ENCODE results near the gene FAM110D. TPM values are rescaled to one million over a fixed set of nuclear protein-coding genes. Genes with fewer than 3 reads are reported as not detected.

FAM110D gene
- total RNA-seq, 1 donor from 2014 or later: not detected

GRCh38 chr1:26175346-26175745, 16.5 kb downstream of the FAM110D start:
- H3K9me3 Mint-ChIP-seq: no peaks in the 10 kb centered on the region

GRCh38 chr1:26177182-26177684, 18.4 kb downstream of the FAM110D start, which contains the start of gene CNKSR1:
Gene CNKSR1, plus strand, starts transcription at chr1:26177491. Its CDS starts 57 bp downstream, at chr1:26177548.
- H3K4me1 Mint-ChIP-seq (ENCODE audit: low read depth): no peaks in the 10 kb centered on the region
- H3K27me3 Mint-ChIP-seq (ENCODE audit: insufficient read depth): peaks cover 4% of the 10 kb centered on the region
- peak within 1 kb of the TSS; percentile 42 for H3K4me3 Mint-ChIP-seq
- intact Hi-C loops (cut with micrococcal nuclease): no loop called here
- H3K27ac Mint-ChIP-seq: no peak within 1 kb of the TSS
- no peak for DNase-seq (ENCODE audit: low spot score)
- H3K36me3 Mint-ChIP-seq (ENCODE audit: low read depth): peaks cover 2% of the 10 kb centered on the region
- H3K9me3 Mint-ChIP-seq: no peaks in the 10 kb centered on the region

More at GRCh38 chr1:26175346-26175745, 16.5 kb downstream of the FAM110D start:
- no peak for DNase-seq (ENCODE audit: low spot score)
- no peaks in the 10 kb centered on the region for H3K27me3 Mint-ChIP-seq (ENCODE audit: insufficient read depth)
- no peak overlapping the region for H3K4me3 Mint-ChIP-seq
- H3K36me3 Mint-ChIP-seq (ENCODE audit: low read depth): peaks cover 6% of the 10 kb centered on the region
- intact Hi-C loops (cut with micrococcal nuclease): no loop called here
- H3K27ac Mint-ChIP-seq: no peak overlapping the region
- peaks cover 9% of the 10 kb centered on the region for H3K4me1 Mint-ChIP-seq (ENCODE audit: low read depth)

DNA sequence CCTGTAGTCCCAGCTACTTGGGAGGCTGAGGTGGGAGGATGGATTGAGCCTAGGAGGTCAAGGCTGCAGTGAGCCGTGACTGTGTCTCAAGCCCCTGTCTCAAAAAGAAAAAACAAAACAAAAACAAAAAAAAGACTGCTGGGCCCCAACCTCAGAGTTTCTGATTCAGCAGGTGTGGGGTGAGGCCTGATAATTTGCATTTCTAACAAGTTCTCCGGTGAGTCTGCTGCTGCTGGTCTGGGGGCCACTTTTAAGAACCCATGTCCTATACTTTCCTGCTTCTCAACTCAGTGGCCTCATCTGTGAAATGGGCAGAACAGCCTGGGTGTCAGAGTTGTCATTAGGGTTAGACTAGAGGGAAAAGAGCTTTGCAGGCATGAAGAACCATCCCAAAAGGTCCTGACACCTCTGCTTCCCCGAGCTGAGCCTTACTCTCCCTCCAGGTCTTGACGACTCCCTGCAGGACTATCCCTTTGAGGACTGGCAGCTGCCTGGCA, 21.2 kb downstream of the FAM110D start:
- intact Hi-C loops (cut with micrococcal nuclease): no loop called here
- Mint-ChIP-seq H3K4me1 (ENCODE audit: low read depth) (no peaks in the 10 kb centered on the region), H3K27ac (no peak overlapping the region), H3K36me3 (ENCODE audit: low read depth) (no peaks in the 10 kb centered on the region), H3K4me3 (no peak overlapping the region), H3K9me3 (no peaks in the 10 kb centered on the region), H3K27me3 (ENCODE audit: insufficient read depth) (peaks cover 4% of the 10 kb centered on the region)
- no peak for DNase-seq (ENCODE audit: low spot score)

DNA sequence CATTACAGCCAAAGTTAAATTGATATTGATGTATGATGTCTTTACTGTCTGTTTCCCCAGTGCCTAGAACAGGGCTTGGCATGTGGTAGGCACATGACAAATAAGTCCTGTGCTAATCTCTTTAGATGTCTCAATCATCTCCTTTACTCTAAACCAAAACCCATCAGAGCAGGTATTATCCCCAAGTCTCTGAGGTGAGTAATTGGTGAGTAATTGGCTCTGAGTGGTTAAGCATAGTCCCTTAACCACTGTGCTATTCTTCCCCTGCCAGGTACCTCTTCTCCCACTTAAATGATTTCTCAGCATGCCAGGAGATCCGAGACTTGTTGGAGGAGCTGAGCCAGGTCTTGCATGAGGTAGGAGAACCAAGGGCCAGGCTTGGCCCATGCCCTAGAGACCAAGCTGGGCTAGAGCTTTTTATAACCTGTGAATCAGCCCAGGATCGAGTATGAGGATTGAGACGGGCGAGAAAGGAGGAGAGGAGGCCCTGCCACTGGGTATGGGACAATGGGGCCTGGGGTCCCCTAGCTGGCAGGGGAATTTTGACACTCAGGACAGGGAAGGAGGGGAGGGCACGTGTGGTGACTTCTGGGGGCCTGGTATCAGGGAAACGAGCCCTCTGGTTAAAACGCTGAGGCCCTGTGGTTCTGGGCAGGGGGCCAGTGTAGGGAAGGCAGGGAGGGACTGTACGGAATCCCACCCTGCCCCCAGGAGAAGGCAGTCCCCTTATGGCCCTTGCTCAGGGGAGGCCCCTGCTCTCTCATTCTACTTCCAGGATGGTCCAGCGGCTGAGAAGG, 22.9 kb downstream of the FAM110D start:
- intact Hi-C loops (cut with micrococcal nuclease): no loop called here
- peaks cover 4% of the 10 kb centered on the region for H3K27me3 Mint-ChIP-seq (ENCODE audit: insufficient read depth)
- no peaks in the 10 kb centered on the region for H3K4me1 Mint-ChIP-seq (ENCODE audit: low read depth)
- H3K27ac Mint-ChIP-seq: no peak overlapping the region
- H3K9me3 Mint-ChIP-seq: no peaks in the 10 kb centered on the region
- no peak for DNase-seq (ENCODE audit: low spot score)
- H3K4me3 Mint-ChIP-seq: no peak overlapping the region
- no peaks in the 10 kb centered on the region for H3K36me3 Mint-ChIP-seq (ENCODE audit: low read depth)

- Mint-ChIP-seq H3K9me3 (no peaks in the 10 kb centered on the region), H3K4me3 (no peak overlapping the region), H3K36me3 (ENCODE audit: low read depth) (no peaks in the 10 kb centered on the region), H3K27me3 (ENCODE audit: insufficient read depth) (peaks cover 4% of the 10 kb centered on the region), H3K27ac (no peak overlapping the region), H3K4me1 (ENCODE audit: low read depth) (no peaks in the 10 kb centered on the region)
- no peak for DNase-seq (ENCODE audit: low spot score)
- intact Hi-C loops (cut with micrococcal nuclease): no loop called here
Measured at GRCh38 chr1:26182383-26182696, 23.5 kb downstream of the FAM110D start.

- Mint-ChIP-seq H3K27me3 (ENCODE audit: insufficient read depth) (peaks cover 4% of the 10 kb centered on the region), H3K36me3 (ENCODE audit: low read depth) (no peaks in the 10 kb centered on the region), H3K27ac (no peak overlapping the region), H3K4me3 (no peak overlapping the region), H3K9me3 (no peaks in the 10 kb centered on the region), H3K4me1 (ENCODE audit: low read depth) (no peaks in the 10 kb centered on the region)
- DNase-seq (ENCODE audit: low spot score): no peak
- intact Hi-C loops (cut with micrococcal nuclease): no loop called here
Measured at GRCh38 chr1:26184086-26184485, 25.2 kb downstream of the FAM110D start.

GRCh38 chr1:26184883-26185282, 26.0 kb downstream of the FAM110D start:
- Mint-ChIP-seq H3K4me3 (no peak overlapping the region), H3K27me3 (ENCODE audit: insufficient read depth) (peaks cover 7% of the 10 kb centered on the region), H3K36me3 (ENCODE audit: low read depth) (no peaks in the 10 kb centered on the region), H3K4me1 (ENCODE audit: low read depth) (no peaks in the 10 kb centered on the region), H3K9me3 (no peaks in the 10 kb centered on the region), H3K27ac (no peak overlapping the region)
- intact Hi-C loops (cut with micrococcal nuclease): no loop called here
- DNase-seq (ENCODE audit: low spot score): no peak

DNA sequence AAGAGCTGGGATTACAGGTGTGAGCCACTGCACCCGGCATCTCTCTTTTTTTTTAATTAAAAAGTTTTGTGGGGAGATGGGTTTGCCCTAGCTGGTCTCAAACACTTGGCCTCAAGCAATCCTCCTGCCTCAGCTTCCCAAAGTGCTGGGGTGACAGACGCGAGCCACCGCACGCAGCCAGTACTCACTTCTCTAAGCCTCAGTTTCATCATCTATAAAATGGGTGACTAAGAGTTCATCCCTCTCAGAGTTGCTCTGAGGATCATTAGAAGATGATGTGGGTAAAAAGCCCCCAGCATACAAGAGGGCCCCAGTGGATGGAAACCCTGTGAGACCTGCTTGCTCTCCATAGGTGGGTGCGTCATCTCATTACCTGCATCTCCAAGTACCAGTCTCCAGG, 29.0 kb downstream of the FAM110D start:
- Mint-ChIP-seq H3K36me3 (ENCODE audit: low read depth) (peaks cover 2% of the 10 kb centered on the region), H3K4me3 (no peak overlapping the region), H3K27me3 (ENCODE audit: insufficient read depth) (peaks cover 5% of the 10 kb centered on the region), H3K4me1 (ENCODE audit: low read depth) (peaks cover 14% of the 10 kb centered on the region), H3K27ac (no peak overlapping the region), H3K9me3 (no peaks in the 10 kb centered on the region)
- no peak for DNase-seq (ENCODE audit: low spot score)
- intact Hi-C loops (cut with micrococcal nuclease): no loop called here

DNA sequence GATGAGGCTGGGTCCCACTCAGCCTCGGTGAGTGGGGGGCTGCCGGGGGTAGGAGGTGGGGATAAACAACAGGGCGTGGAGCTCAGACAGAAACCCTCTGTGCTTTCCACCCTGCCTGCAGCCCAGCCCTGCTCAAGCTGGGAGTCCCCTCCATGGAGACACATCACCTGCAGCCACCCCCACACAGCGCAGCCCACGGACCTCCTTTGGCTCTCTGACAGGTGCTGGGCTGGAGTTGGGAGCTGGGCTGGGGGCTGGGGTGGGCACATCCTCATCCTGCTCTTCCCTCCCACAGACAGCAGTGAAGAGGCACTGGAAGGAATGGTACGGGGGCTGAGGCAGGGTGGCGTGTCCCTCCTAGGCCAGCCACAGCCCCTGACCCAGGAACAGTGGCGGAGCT, 29.6 kb downstream of the FAM110D start:
- Mint-ChIP-seq H3K4me3 (no peak overlapping the region), H3K36me3 (ENCODE audit: low read depth) (peaks cover 2% of the 10 kb centered on the region), H3K9me3 (no peaks in the 10 kb centered on the region), H3K27me3 (ENCODE audit: insufficient read depth) (peaks cover 5% of the 10 kb centered on the region), H3K27ac (no peak overlapping the region), H3K4me1 (ENCODE audit: low read depth) (peaks cover 20% of the 10 kb centered on the region)
- intact Hi-C loops (cut with micrococcal nuclease): no loop called here
- no peak for DNase-seq (ENCODE audit: low spot score)

GRCh38 chr1:26189331-26189730, 30.5 kb downstream of the FAM110D start:
- no peak for DNase-seq (ENCODE audit: low spot score)
- intact Hi-C loops (cut with micrococcal nuclease): no loop called here
- Mint-ChIP-seq H3K27me3 (ENCODE audit: insufficient read depth) (peaks cover 10% of the 10 kb centered on the region), H3K27ac (no peak overlapping the region), H3K4me3 (no peak overlapping the region), H3K4me1 (ENCODE audit: low read depth) (peaks cover 26% of the 10 kb centered on the region), H3K9me3 (no peaks in the 10 kb centered on the region), H3K36me3 (ENCODE audit: low read depth) (peaks cover 2% of the 10 kb centered on the region)

DNA sequence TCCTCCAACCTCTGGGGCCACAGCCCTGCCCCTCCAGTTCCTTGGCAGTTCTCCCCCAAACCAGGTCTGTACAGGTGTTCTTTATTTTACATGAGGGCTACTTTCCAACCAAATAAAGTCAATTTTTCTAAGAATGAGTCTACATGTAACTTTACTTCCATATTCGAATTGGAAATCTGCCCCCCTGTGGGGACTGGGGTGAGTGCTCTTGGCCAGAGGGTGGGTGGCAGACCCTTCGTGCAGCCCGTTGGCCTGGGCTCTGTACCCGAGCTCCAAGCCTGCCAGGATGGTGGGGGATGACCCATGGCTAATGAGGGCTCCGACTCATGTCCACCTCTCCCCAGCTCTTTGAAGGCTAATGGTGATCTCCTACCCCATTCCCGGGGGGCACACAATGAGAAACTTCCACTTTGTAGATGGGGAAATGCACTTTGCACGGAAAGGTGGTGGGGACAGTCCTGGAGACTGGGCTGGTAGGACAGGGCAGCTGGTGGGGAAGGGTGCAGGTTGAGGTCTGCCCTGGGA, 30.9 kb downstream of the FAM110D start:
- no peak overlapping the region for H3K4me3 Mint-ChIP-seq
- H3K9me3 Mint-ChIP-seq: no peaks in the 10 kb centered on the region
- no peak overlapping the region for H3K27ac Mint-ChIP-seq
- peaks cover 2% of the 10 kb centered on the region for H3K36me3 Mint-ChIP-seq (ENCODE audit: low read depth)
- intact Hi-C loops (cut with micrococcal nuclease): loop anchor here (5.0 kb wide), 1 partner anchor 42 kb away; the partner anchor contains the start of gene CEP85
- no peak for DNase-seq (ENCODE audit: low spot score)
- peaks cover 26% of the 10 kb centered on the region for H3K4me1 Mint-ChIP-seq (ENCODE audit: low read depth)
- H3K27me3 Mint-ChIP-seq (ENCODE audit: insufficient read depth): peaks cover 10% of the 10 kb centered on the region

GRCh38 chr1:26190373-26190987, 31.6 kb downstream of the FAM110D start, which contains the start of gene CATSPER4:
Gene CATSPER4, plus strand, starts transcription at chr1:26190602. Its CDS starts 26 bp downstream, at chr1:26190628.
- no peaks in the 10 kb centered on the region for H3K9me3 Mint-ChIP-seq
- H3K4me3 Mint-ChIP-seq: no peak within 1 kb of the TSS
- peaks cover 26% of the 10 kb centered on the region for H3K4me1 Mint-ChIP-seq (ENCODE audit: low read depth)
- intact Hi-C loops (cut with micrococcal nuclease): loop anchor here (5.0 kb wide), 1 partner anchor 42 kb away; the partner anchor contains the start of gene CEP85
- DNase-seq (ENCODE audit: low spot score): no peak
- no peak within 1 kb of the TSS for H3K27ac Mint-ChIP-seq
- peaks cover 10% of the 10 kb centered on the region for H3K27me3 Mint-ChIP-seq (ENCODE audit: insufficient read depth)
- peaks cover 2% of the 10 kb centered on the region for H3K36me3 Mint-ChIP-seq (ENCODE audit: low read depth)

DNA sequence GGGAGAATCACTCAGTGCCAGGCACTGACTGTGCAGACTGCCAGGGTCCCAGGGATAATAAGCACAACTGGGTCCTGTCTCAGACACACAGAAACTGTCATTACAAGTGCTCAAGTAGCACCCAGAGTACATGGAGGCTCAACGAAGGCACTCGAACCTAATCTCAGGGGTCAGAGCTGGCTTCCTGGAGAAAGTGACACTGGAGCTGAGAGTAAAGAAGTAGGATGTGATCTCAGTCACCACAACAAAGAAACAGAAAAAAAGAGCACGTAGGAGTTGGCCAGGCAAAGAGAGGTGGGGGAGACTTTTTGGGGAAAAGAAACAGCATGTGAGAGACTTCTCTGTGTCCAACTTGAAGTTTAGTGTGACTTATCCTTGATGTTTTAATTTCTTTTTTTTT, 32.9 kb downstream of the FAM110D start:
- peak overlapping the region; percentile 73 for H3K27ac Mint-ChIP-seq
- intact Hi-C loops (cut with micrococcal nuclease): loop anchor here (5.0 kb wide), 1 partner anchor 41 kb away; the partner anchor contains the start of gene CEP85
- H3K4me3 Mint-ChIP-seq: peak overlapping the region; percentile 31

More for the DNA sequence above, 32.9 kb downstream of the FAM110D start:
- peaks cover 14% of the 10 kb centered on the region for H3K27me3 Mint-ChIP-seq (ENCODE audit: insufficient read depth)
- DNase-seq (ENCODE audit: low spot score): peak; percentile 28
- H3K36me3 Mint-ChIP-seq (ENCODE audit: low read depth): peaks cover 2% of the 10 kb centered on the region
- peaks cover 26% of the 10 kb centered on the region for H3K4me1 Mint-ChIP-seq (ENCODE audit: low read depth)
- no peaks in the 10 kb centered on the region for H3K9me3 Mint-ChIP-seq

All from activated T-helper 1 cell treated with anti-CD3 and anti-CD28 coated beads, Interleukin-12 subunit alpha, Interleukin-12 subunit beta, Interleukin-2, Interleukin-4 antibody, amounts not matched to agents 30 ng/mL and 10 ng/mL and 1 ng/mL, durations not matched to agents 14 hours and 24 hours and 36 hours (primary cell).